ENCODE data around the gene ZNF573. TPM values are rescaled to one million over a fixed set of nuclear protein-coding genes. Genes with fewer than 3 reads are reported as not detected.

Gene ZNF573
- total RNA-seq, 4 donors from 2014 or later: 9.8 to 11.9 (median 9.9) TPM

- no peak for TF ChIP-seq CTCF (IDR thresholded peaks at IDR 0.05; ENCODE audit: low read depth)
Measured at GRCh38 chr19:37778613-37779126, 716 bp downstream of the ZNF573 start.

- TF ChIP-seq CTCF (IDR thresholded peaks at IDR 0.05; ENCODE audit: low read depth): no peak
Measured at GRCh38 chr19:37770985-37771384, 8.4 kb downstream of the ZNF573 start.

- no peak for TF ChIP-seq CTCF (IDR thresholded peaks at IDR 0.05; ENCODE audit: low read depth)
Measured at GRCh38 chr19:37763488-37763887, 15.9 kb downstream of the ZNF573 start.

GRCh38 chr19:37738371-37738770 lies 41.0 kb downstream of the ZNF573 start:
- no peak for TF ChIP-seq CTCF (IDR thresholded peaks at IDR 0.05; ENCODE audit: low read depth)

GRCh38 chr19:37725181-37725580 lies 54.2 kb downstream of the ZNF573 start:
- TF ChIP-seq CTCF (IDR thresholded peaks at IDR 0.05; ENCODE audit: low read depth): no peak

- no peak for TF ChIP-seq CTCF (IDR thresholded peaks at IDR 0.05; ENCODE audit: low read depth)
Measured at GRCh38 chr19:37719927-37720265, 59.5 kb downstream of the ZNF573 start.

- TF ChIP-seq CTCF (IDR thresholded peaks at IDR 0.05; ENCODE audit: low read depth): no peak
Measured at GRCh38 chr19:37719111-37719926, 60.1 kb downstream of the ZNF573 start, which contains the start of gene ZNF607. ZNF607 (minus strand) TSS chr19:37719761; CDS start chr19:37711618, 8,143 bp downstream.

Measured in subcutaneous adipose tissue (tissue), 4 donors.